HG03045 (cell line): ENCODE results near the gene ATXN7L2.
"Not testable (repeated sequence)": the region's sequence is repeated elsewhere in the genome, so short reads cannot be mapped to it uniquely, and the experiment has no call there.

Experiments
- ATAC-seq: cut with Tn5 transposase; IDR thresholded peaks from one replicate; pipeline ENCODE4 v1.9.1; 2021; ENCODE audit warnings: mild to moderate bottlenecking, moderate library complexity; ENCODE audit not compliant: unreplicated experiment

ATXN7L2 gene

GRCh38 chr1:109483672-109484518 is at the start of gene ATXN7L2:
ATXN7L2 (plus strand) TSS chr1:109483905; CDS start chr1:109483954, 49 bp downstream.
- ATAC-seq, result peak; percentile 78

- ATAC-seq, result no peak
Measured at GRCh38 chr1:109434484-109434883, 49.2 kb upstream of the ATXN7L2 start.

- no peak for ATAC-seq
Measured at GRCh38 chr1:109438798-109439297, 44.9 kb upstream of the ATXN7L2 start.

- no peak for ATAC-seq
Measured at GRCh38 chr1:109441069-109441468, 42.6 kb upstream of the ATXN7L2 start.

GRCh38 chr1:109443476-109443875 is 40.2 kb upstream of the ATXN7L2 start:
- ATAC-seq, result no peak

- no peak for ATAC-seq
Measured at GRCh38 chr1:109444346-109444745, 39.4 kb upstream of the ATXN7L2 start.

GRCh38 chr1:109445949-109446695 is 37.6 kb upstream of the ATXN7L2 start:
- ATAC-seq, result not testable (repeated sequence)

- ATAC-seq, result no peak
Measured at GRCh38 chr1:109447524-109447923, 36.2 kb upstream of the ATXN7L2 start.

- no peak for ATAC-seq
Measured at GRCh38 chr1:109454497-109455133, 29.1 kb upstream of the ATXN7L2 start.

GRCh38 chr1:109457819-109458218 is 25.9 kb upstream of the ATXN7L2 start:
- ATAC-seq, result no peak

GRCh38 chr1:109466125-109466451 is 17.6 kb upstream of the ATXN7L2 start:
- no peak for ATAC-seq

- no peak for ATAC-seq
Measured at GRCh38 chr1:109466452-109467300, 17.0 kb upstream of the ATXN7L2 start, which contains the start of gene SYPL2. SYPL2 (plus strand) TSS chr1:109466546; CDS start chr1:109466844, 298 bp downstream.

- no peak for ATAC-seq
Measured at GRCh38 chr1:109467301-109467777, 16.4 kb upstream of the ATXN7L2 start.

- ATAC-seq, result no peak
Measured at GRCh38 chr1:109468061-109468460, 15.6 kb upstream of the ATXN7L2 start.

- no peak for ATAC-seq
Measured at GRCh38 chr1:109468903-109469302, 14.8 kb upstream of the ATXN7L2 start.

- ATAC-seq, result no peak
Measured at GRCh38 chr1:109470245-109470644, 13.5 kb upstream of the ATXN7L2 start.

GRCh38 chr1:109472779-109473178 is 10.9 kb upstream of the ATXN7L2 start:
- ATAC-seq, result no peak

GRCh38 chr1:109473284-109474057 is 10.2 kb upstream of the ATXN7L2 start:
- not testable (repeated sequence) for ATAC-seq

GRCh38 chr1:109474697-109475096 is 9.0 kb upstream of the ATXN7L2 start:
- ATAC-seq, result no peak
